Central memory CD8-positive, alpha-beta T cell (primary cell): ENCODE measurements around the gene CARM1.
A peak's percentile ranks its signal among the peaks of the same experiment; 100 is the strongest.

Source experiments
- ATAC-seq: fragments of 150-1000 bp; cut with Tn5 transposase; replicated peaks from 2 replicates; pipeline ENCODE4 v1.10.0; 2022; ENCODE audit warnings: mild to moderate bottlenecking, moderate FRiP score, moderate number of reproducible peaks; ENCODE audit not compliant: poor library complexity, severe bottlenecking; ENCODE audit errors: extremely low read depth
- DNase-seq, 2 donors: peaks; one replicate each; pipeline ENCODE4 v3.0.0; 2021; ENCODE audit warnings: low spot score in 2 of 2
- H3K27ac Mint-ChIP-seq: one replicate; pipeline ENCODE4 v1.8.0; 2022; ENCODE audit warnings: low read depth, mild to moderate bottlenecking, moderate library complexity, mixed read lengths
- H3K27me3 Mint-ChIP-seq: one replicate; pipeline ENCODE4 v1.8.0; 2022; ENCODE audit warnings: mixed read lengths
- H3K36me3 Mint-ChIP-seq: one replicate; pipeline ENCODE4 v1.8.0; 2022; ENCODE audit warnings: mild to moderate bottlenecking, moderate library complexity, mixed read lengths; ENCODE audit not compliant: insufficient read depth
- H3K4me1 Mint-ChIP-seq: one replicate; pipeline ENCODE4 v1.8.0; 2022; ENCODE audit warnings: mixed read lengths
- H3K4me3 Mint-ChIP-seq: one replicate; pipeline ENCODE4 v1.8.0; 2022; ENCODE audit warnings: mild to moderate bottlenecking, moderate library complexity, mixed read lengths
- H3K9me3 Mint-ChIP-seq: one replicate; pipeline ENCODE4 v1.8.0; 2022; ENCODE audit warnings: mixed read lengths

CARM1 gene

DNA sequence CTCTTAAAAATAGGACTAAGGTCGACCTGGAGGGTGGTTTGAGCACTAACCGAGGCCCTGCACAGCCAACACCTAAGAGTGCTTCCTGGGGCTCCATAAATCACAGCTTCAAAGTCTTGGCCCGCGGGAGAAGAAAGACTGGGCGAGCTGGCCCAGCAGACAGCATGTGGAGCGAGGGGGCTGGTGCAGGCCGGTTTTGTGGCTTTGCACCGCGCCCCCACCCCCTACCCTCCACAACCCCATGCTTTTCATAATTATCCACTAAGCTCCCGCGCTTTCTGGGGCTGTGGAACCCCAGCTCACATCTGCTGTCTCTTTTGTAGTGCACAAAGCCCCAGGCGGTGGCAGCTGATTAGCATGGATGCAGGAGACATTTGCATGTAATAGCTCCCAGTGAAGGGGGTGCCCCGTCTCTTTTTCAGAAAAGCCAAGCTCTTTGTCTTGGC is 17.1 kb downstream of the CARM1 start:
- ATAC-seq (no peak), DNase-seq (no peak)
- Mint-ChIP-seq H3K27me3 (no peaks in the 10 kb centered on the region), H3K9me3 (no peaks in the 10 kb centered on the region), H3K27ac (no peak overlapping the region), H3K36me3 (peaks cover 3% of the 10 kb centered on the region), H3K4me1 (peaks cover 5% of the 10 kb centered on the region), H3K4me3 (no peak overlapping the region)

DNA sequence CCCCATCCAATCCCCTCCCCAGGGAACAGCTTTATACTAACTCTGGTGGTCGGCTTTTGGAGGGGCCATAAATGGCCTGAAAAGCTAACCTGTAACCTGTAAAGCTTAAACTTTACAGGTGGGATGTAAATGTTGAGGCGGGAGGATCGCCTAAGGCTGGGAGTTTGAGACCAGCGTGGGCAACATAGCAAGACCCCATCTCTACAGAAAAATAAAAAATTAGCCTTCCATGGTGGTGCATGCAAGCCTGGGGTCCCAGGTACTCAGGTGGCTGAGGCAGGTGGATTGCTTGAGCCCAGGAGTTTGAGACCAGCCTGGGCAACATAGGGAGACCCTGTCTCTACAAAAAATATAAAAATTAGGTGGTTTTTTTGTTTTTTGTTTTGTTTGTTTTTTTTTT is 18.5 kb downstream of the CARM1 start:
- ATAC-seq (no peak), DNase-seq (no peak)
- Mint-ChIP-seq H3K4me1 (peaks cover 5% of the 10 kb centered on the region), H3K9me3 (no peaks in the 10 kb centered on the region), H3K4me3 (no peak overlapping the region), H3K27ac (no peak overlapping the region), H3K36me3 (peaks cover 3% of the 10 kb centered on the region), H3K27me3 (no peaks in the 10 kb centered on the region)

DNA sequence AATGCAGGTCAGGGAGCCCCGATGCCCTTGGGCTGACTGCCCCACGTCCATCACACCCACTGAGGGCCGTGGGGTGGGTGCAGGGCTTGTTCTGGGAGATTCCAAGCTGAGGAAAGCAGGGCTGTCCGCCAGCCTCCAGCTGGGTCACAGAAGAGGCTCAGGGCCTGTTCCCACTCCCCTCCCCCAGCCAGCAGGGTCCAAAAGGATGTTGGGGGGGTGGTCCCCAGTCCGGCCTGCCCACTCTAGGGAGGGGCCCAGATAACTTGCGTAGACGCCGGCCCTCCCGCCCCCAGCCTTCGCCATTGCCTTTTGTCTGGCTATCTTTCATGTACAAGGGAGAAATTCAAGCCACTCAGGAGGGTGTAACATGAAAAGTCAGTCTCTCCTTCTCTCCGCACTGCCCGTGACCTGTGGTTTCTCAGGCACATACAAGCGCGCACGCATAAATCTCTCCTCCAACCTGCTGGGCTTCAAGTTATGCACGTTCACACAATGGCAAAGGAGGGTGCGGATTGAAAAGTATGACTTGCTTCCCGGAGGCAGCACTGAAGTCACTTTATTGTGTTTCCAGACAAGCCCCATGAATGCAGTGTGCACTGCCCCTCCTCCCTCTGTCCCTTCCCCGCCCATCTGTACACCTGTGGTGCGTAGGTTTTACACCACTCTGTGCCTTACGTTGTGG is 20.2 kb downstream of the CARM1 start:
- no peak overlapping the region for H3K4me3 Mint-ChIP-seq
- peaks cover 8% of the 10 kb centered on the region for H3K4me1 Mint-ChIP-seq
- DNase-seq (no peak), ATAC-seq (no peak)
- no peak overlapping the region for H3K27ac Mint-ChIP-seq
- H3K9me3 Mint-ChIP-seq = no peaks in the 10 kb centered on the region
- peaks cover 3% of the 10 kb centered on the region for H3K36me3 Mint-ChIP-seq
- no peaks in the 10 kb centered on the region for H3K27me3 Mint-ChIP-seq

DNA sequence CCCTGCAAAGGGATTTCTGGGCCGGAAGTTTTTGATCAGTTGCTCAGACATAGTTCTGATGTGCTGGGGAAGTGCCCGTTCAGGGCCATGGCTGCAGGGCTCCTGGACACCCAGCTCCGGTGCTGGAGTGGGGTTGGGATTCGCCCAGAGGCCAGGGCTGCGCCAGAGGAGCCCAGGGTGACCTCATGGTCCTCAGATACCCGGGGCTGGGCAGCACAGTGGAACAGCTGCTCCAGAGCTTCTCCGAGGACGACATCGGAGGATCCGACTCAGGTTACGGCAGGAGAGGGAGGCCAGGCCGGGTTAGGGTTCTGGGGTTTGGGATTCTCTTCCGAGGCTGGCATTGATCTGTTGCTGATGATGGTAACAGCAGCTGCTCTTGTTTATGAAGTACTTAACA is 20.9 kb downstream of the CARM1 start:
- no peaks in the 10 kb centered on the region for H3K9me3 Mint-ChIP-seq

DNA sequence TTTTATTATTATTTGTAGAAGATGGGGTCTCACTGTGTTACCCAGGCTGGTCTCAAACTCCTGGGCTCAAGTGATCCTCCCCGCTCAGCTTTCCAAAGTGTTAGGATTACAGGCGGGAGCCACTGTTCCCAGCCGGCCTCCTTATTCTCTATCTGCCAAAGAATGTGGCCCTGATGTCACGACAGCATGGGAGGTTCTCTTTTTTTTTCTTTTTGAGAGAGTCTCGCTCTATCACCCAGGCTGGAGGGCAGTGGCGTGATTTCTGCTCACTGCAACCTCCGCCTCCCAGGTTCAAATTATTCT is 23.5 kb downstream of the CARM1 start:
- DNase-seq (no peak), ATAC-seq (no peak)
- Mint-ChIP-seq H3K4me1 (peaks cover 8% of the 10 kb centered on the region), H3K9me3 (no peaks in the 10 kb centered on the region), H3K27me3 (no peaks in the 10 kb centered on the region), H3K27ac (no peak overlapping the region), H3K36me3 (peaks cover 2% of the 10 kb centered on the region), H3K4me3 (no peak overlapping the region)

More for the DNA sequence above, 20.9 kb downstream of the CARM1 start:
- H3K36me3 Mint-ChIP-seq = peaks cover 1% of the 10 kb centered on the region
- DNase-seq (no peak), ATAC-seq (no peak)
- no peak overlapping the region for H3K27ac Mint-ChIP-seq
- peaks cover 14% of the 10 kb centered on the region for H3K4me1 Mint-ChIP-seq
- H3K27me3 Mint-ChIP-seq = no peaks in the 10 kb centered on the region
- no peak overlapping the region for H3K4me3 Mint-ChIP-seq

DNA sequence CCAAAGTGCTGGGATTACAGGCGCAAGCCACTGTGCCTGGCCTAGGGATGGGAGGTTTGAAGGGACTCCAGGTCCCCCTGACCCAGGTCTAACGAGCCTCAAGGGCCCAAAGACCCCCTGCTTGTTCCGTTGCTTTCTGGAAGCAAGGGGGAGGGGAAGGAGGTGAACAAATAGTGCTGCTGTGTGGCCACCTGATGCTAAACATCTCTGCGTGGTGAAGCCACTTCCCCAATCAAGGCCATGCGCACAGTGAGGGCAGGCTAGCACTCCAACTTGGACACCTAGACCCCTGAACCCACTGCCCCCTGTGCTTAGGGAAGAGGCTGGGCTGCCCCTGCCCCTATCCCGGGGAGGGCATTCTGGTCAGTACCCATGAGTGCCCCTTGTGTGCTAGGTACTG is 24.0 kb downstream of the CARM1 start:
- H3K4me3 Mint-ChIP-seq = no peak overlapping the region
- H3K27ac Mint-ChIP-seq = no peak overlapping the region
- H3K27me3 Mint-ChIP-seq = no peaks in the 10 kb centered on the region
- H3K4me1 Mint-ChIP-seq = peaks cover 8% of the 10 kb centered on the region
- H3K9me3 Mint-ChIP-seq = no peaks in the 10 kb centered on the region
- ATAC-seq = no peak
- no peak for DNase-seq
- H3K36me3 Mint-ChIP-seq = peaks cover 2% of the 10 kb centered on the region

DNA sequence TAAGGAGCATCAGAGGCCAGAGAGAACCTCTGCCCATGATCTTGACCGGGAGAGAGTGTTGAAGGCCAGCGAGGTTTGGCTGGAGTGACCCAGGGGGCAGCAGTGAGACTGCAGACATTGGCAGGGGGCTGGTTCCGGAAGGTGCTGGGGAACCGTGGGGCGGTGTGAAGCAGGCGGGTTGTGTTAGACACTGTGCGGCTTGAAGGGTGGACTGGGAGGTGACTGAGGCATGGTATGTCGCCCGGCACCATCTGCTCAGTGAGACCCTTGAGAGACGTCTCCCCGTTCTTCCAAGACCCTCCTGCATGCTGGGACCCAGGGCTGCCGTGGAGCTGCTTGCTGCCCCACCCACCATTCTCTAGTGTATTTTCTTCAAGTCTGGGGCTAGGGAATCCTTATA is 24.6 kb downstream of the CARM1 start:
- Mint-ChIP-seq H3K9me3 (no peaks in the 10 kb centered on the region), H3K4me1 (peaks cover 8% of the 10 kb centered on the region), H3K27ac (no peak overlapping the region), H3K36me3 (peaks cover 2% of the 10 kb centered on the region), H3K27me3 (no peaks in the 10 kb centered on the region), H3K4me3 (no peak overlapping the region)
- DNase-seq = no peak
- no peak for ATAC-seq

DNA sequence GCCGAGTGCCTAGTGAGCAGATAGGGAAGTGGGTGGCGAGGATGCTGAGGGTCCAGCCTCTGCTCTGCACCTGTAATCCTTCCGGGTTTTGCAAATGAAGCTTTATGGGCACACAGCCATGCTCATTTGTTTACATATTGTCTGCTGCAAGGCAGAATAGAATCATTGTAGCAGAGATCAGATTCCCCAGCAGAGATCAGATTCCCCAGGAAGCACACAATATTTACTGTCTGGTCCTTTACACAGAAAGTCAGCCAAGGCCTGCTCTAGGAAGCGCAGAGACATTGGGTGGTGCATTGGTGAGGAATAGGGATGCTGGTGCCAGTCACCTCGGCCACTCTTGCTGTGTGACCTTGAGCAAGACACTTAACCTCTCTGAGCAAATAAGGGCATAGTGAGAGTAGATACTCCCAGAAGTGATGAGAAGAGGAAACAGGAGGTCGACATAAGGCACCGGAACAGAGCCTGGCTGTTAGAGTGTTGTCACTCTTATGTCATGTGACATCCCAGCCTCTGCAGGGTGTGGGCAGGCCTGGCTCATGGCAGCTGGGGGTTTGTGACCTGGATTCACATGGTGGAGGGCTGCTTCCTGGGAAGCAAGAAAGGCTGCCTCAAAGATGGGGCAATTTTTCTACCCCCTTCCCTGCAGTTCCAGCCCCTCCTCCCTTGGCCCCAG is 25.6 kb downstream of the CARM1 start:
- no peak for ATAC-seq
- peaks cover 8% of the 10 kb centered on the region for H3K4me1 Mint-ChIP-seq

DNA sequence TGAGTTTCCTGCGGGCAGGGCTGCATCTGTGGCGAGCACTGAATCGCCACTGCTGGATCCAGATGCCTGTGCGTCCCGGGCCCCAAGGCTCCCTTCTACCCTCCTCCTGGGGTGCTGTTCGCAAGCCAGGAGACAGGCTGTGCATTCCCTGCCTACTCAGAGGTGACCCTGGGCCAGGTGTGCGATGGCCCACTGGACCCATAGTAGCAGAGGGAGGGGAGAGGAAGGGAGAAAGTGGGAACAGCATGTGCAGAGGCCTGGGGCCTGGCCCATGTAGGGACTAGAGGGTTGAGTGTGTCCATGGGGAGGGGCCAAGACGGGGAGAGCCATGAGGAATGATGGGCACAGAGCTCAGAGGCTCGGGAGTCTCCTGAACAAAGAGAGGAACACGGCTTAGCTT is 27.3 kb downstream of the CARM1 start:
- Mint-ChIP-seq H3K36me3 (peaks cover 3% of the 10 kb centered on the region), H3K4me1 (peaks cover 8% of the 10 kb centered on the region), H3K27me3 (no peaks in the 10 kb centered on the region), H3K4me3 (no peak overlapping the region), H3K9me3 (no peaks in the 10 kb centered on the region), H3K27ac (no peak overlapping the region)
- no peak for ATAC-seq
- DNase-seq = no peak

More for the DNA sequence above, 25.6 kb downstream of the CARM1 start:
- no peak overlapping the region for H3K4me3 Mint-ChIP-seq
- H3K27me3 Mint-ChIP-seq = no peaks in the 10 kb centered on the region
- H3K36me3 Mint-ChIP-seq = peaks cover 3% of the 10 kb centered on the region
- H3K27ac Mint-ChIP-seq = peak overlapping the region; percentile 23
- no peak for DNase-seq
- no peaks in the 10 kb centered on the region for H3K9me3 Mint-ChIP-seq

DNA sequence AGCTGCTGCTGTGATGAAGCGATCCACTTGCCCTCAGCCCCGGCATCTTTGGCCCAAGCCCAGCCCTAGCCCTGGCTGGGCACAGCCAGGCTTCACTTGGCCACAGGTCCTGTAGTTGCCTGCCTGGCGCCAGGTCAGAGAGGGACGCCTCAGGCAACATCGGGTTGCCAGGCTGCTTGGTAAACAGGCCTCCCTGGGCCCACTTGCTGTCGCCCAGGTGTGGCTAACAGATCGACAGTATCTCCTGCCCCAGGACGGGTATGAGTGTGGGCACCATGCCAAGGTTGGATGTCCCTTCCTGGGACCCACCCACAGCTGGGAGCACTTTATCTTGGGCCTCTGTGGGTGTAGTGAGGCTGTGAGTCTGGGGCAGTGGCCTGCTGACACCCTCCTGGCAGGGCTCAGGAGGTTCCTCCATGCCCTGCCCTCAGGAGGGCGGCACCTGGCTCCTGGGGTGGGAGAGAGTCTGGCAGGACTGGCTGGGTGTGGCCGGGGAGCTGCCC is 27.8 kb downstream of the CARM1 start:
- Mint-ChIP-seq H3K27ac (no peak overlapping the region), H3K4me3 (no peak overlapping the region), H3K36me3 (peaks cover 3% of the 10 kb centered on the region), H3K9me3 (no peaks in the 10 kb centered on the region), H3K27me3 (no peaks in the 10 kb centered on the region), H3K4me1 (peaks cover 8% of the 10 kb centered on the region)
- ATAC-seq = no peak
- DNase-seq = no peak

DNA sequence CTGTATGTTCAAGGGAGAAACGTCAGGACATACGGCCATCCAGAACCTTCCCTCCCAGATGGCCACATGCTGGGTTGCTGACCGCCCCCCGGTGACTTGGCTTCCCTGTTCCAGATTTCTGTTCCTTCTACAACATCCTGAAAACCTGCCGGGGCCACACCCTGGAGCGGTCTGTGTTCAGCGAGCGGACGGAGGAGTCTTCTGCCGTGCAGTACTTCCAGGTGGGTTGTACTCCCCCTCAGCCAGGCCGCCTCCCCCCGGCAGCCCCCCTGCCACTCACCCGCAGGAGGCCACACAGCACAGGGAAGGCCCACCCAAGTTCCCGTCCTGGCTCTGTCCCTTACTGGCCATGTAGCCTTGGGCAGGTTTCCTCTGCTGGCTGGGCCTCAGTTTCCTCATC is 36.6 kb downstream of the CARM1 start:
- H3K27ac Mint-ChIP-seq = no peak overlapping the region
- H3K36me3 Mint-ChIP-seq = peaks cover 27% of the 10 kb centered on the region
- DNase-seq (no peak), ATAC-seq (no peak)
- H3K4me3 Mint-ChIP-seq = no peak overlapping the region
- H3K27me3 Mint-ChIP-seq = no peaks in the 10 kb centered on the region
- no peaks in the 10 kb centered on the region for H3K9me3 Mint-ChIP-seq
- no peaks in the 10 kb centered on the region for H3K4me1 Mint-ChIP-seq

DNA sequence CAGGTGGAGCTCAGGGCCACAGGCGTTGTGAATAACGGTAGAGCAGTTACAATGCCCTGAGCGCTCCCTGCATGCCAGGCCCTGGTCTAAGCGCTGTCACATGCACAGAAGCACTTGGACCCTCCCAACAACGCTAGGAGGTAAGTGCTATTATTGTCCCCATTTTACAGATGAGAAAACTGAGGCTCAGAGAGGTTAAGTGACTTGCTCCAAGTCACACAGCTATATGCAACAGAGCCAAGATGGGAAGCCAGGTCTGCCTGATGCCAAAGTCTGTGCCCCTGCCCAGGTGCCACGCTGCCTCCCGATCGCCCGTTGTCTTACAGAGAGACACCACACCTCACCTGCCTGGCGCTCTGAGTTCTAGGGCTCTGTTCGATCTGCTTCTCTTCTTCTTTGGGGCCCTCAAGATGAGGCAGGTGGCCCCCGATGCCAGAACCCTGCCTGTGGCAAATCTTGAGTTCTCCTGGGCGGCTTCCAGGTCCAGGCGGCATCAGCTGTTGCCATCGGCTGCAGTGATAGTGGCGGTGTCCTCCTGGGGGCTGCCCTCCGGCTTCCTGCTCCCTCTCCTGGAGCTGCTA is 37.1 kb downstream of the CARM1 start:
- Mint-ChIP-seq H3K4me1 (no peaks in the 10 kb centered on the region), H3K36me3 (peaks cover 27% of the 10 kb centered on the region), H3K9me3 (no peaks in the 10 kb centered on the region), H3K27ac (no peak overlapping the region), H3K27me3 (no peaks in the 10 kb centered on the region), H3K4me3 (no peak overlapping the region)
- no peak for ATAC-seq
- DNase-seq = no peak
